Measurements from ENCODE around the gene CACNB4.

DNA sequence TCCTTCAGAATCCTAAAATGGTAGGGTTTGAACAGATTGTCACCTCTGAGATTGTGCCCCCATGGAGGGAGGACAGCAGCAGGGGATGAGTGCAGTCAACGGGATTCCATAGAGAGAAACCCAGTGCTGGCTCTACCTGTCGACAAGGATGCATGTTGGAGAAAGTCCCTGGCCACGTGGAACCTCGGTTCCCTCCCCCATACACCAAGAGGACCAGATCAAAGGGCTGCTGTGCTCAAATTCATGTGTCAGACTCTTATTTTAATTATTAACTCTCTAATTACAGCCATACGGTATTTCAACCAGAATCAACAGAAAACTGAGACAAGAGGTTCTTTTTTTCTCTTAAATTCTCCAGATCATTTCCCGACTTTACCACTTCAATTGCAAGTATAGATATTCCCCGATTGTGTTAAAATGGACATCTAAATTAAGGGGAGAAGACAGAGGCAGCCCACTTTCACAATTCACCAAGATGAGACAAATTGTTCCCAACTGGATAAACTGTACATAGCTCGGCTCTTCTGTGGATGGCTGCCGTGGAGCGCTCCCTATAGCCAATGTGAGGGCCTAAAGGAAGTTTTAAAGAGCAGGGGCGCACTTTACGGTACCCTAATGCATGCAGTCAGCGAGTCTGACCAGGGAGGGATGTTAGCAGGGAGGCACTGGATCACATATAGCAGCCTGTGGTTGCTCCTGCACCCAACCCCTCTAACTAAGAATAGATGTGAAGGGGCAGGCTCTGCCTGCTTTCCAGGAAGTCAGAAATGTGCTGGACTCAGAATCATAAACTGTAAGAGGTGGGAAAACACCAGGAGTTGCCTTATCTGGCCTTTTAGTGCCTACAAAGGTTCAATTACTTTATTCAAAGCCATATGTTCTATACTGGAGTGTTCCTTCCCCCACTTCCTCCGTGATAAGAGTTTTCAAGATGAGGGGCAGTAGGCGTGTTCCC lies 123.1 kb downstream of the CACNB4 start:
- TF ChIP-seq, protein P1, sequence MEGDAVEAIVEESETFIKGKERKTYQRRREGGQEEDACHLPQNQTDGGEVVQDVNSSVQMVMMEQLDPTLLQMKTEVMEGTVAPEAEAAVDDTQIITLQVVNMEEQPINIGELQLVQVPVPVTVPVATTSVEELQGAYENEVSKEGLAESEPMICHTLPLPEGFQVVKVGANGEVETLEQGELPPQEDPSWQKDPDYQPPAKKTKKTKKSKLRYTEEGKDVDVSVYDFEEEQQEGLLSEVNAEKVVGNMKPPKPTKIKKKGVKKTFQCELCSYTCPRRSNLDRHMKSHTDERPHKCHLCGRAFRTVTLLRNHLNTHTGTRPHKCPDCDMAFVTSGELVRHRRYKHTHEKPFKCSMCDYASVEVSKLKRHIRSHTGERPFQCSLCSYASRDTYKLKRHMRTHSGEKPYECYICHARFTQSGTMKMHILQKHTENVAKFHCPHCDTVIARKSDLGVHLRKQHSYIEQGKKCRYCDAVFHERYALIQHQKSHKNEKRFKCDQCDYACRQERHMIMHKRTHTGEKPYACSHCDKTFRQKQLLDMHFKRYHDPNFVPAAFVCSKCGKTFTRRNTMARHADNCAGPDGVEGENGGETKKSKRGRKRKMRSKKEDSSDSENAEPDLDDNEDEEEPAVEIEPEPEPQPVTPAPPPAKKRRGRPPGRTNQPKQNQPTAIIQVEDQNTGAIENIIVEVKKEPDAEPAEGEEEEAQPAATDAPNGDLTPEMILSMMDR (IDR thresholded peaks at IDR 0.05) = no peak
- no peak for TF ChIP-seq POLR2A (IDR thresholded peaks at IDR 0.05)

All from breast epithelium (tissue), 3 donors.